Endodermal cell (in vitro differentiated cells): ENCODE measurements around the gene AGAP2. TPM values are rescaled to one million over a fixed set of nuclear protein-coding genes. Genes with fewer than 3 reads are reported as not detected.

ENCODE experiments used
- DNase-seq: peaks from one replicate; pipeline ENCODE4 v3.0.0-alpha.2; 2017
- H3K27ac ChIP-seq: 2 replicates; pipeline ENCODE4 v1.5.1; 2013; ENCODE audit warnings: mild to moderate bottlenecking, low read depth, low read length, moderate library complexity
- H3K27me3 ChIP-seq: 2 replicates; pipeline ENCODE4 v1.6.1; 2013; ENCODE audit warnings: mild to moderate bottlenecking, low read length, moderate library complexity; ENCODE audit not compliant: insufficient read depth, control insufficient read depth, poor library complexity, severe bottlenecking
- H3K36me3 ChIP-seq: 2 replicates; pipeline ENCODE4 v1.7.0; 2013; ENCODE audit warnings: mild to moderate bottlenecking, low read length, moderate library complexity; ENCODE audit not compliant: control insufficient read depth, insufficient read depth
- H3K4me1 ChIP-seq: one replicate; pipeline ENCODE4 v1.7.0; 2013; ENCODE audit warnings: low read length; ENCODE audit not compliant: control insufficient read depth, insufficient read depth
- H3K4me3 ChIP-seq: 2 replicates; pipeline ENCODE4 v1.5.1; 2013; ENCODE audit warnings: mild to moderate bottlenecking, low read length, moderate library complexity
- H3K9ac ChIP-seq: 2 replicates; pipeline ENCODE4 v1.6.1; 2013; ENCODE audit warnings: mild to moderate bottlenecking, low read length, moderate library complexity; ENCODE audit not compliant: poor library complexity, severe bottlenecking; ENCODE audit errors: extremely low read depth
- H3K9me3 ChIP-seq: 2 replicates; pipeline ENCODE4 v1.6.1; 2013; ENCODE audit warnings: mild to moderate bottlenecking, low read length, moderate library complexity; ENCODE audit not compliant: control insufficient read depth
- H3K27ac Mint-ChIP-seq: 2 replicates; pipeline ENCODE4 v1.8.0; 2020; ENCODE audit warnings: mixed read lengths
- H3K27me3 Mint-ChIP-seq: 2 replicates; pipeline ENCODE4 v1.8.0; 2021; ENCODE audit warnings: mild to moderate bottlenecking, mixed read lengths; ENCODE audit not compliant: insufficient read depth
- H3K36me3 Mint-ChIP-seq: 2 replicates; pipeline ENCODE4 v1.8.0; 2020; ENCODE audit warnings: low read depth, mixed read lengths
- H3K4me1 Mint-ChIP-seq: 2 replicates; pipeline ENCODE4 v1.8.0; 2020; ENCODE audit warnings: mixed read lengths
- H3K4me3 Mint-ChIP-seq: 2 replicates; pipeline ENCODE4 v1.8.0; 2020; ENCODE audit warnings: mild to moderate bottlenecking, moderate library complexity, mixed read lengths
- H3K9me3 Mint-ChIP-seq: 2 replicates; pipeline ENCODE4 v1.8.0; 2020; ENCODE audit warnings: mild to moderate bottlenecking, mixed read lengths
- CTCF ChIP-seq: fragments of 200-600 bp; sonication (generic); conservative IDR thresholded peaks from 2 replicates; pipeline ENCODE4 v1.5.0; 2021; ENCODE audit warnings: antibody characterized with exemption, mild to moderate bottlenecking
- WGBS, 2 experiments: methylation state at CpG; one replicate each; pipeline versions ENCODE4 v1.1.5 to v1.1.7; 2013; ENCODE audit warnings: missing lambda C conversion rate in 2 of 2, mixed read lengths in 1 of 2; ENCODE audit not compliant: insufficient coverage in 1 of 2, insufficient read length in 1 of 2; 5-methylcytosine and 5-hydroxymethylcytosine counted together
- total RNA-seq, 2 donors: library from RNA; stranded (reverse); fragmentation: NEBNext Ultra II Directional in 1 of 2; extraction: Animal tissue kit (Norgen Biotek cat#: 25700) in 1 of 2; gene quantifications; 2 replicates in 1 of 2; 3 replicates in 1 of 2; pipeline ENCODE4 v1.2.1, GENCODE V29; 2021

The AGAP2 gene
- total RNA-seq, 2 donors from 2014 or later, result 0.44 TPM; not detected in 1

GRCh38 chr12:57754411-57755193 is 16.1 kb upstream of the AGAP2 start, which contains the start of gene MARCHF9:
Gene MARCHF9, plus strand, starts transcription at chr12:57755103. Its CDS starts 426 bp downstream, at chr12:57755529.
- WGBS, 2 experiments, result 0 to 1% methylated on average over 3 to 25 of the region's 41 CpGs
- H3K9me3 ChIP-seq, result no peaks in the 10 kb centered on the region
- Mint-ChIP-seq H3K27me3 (peaks cover 54% of the 10 kb centered on the region), H3K4me1 (peaks cover 37% of the 10 kb centered on the region), H3K27ac (peak within 1 kb of the TSS; percentile 42), H3K4me3 (peak within 1 kb of the TSS; percentile 73), H3K9me3 (no peaks in the 10 kb centered on the region), H3K36me3 (peaks cover 29% of the 10 kb centered on the region)
- peak within 1 kb of the TSS; percentile 86 for H3K4me3 ChIP-seq
- no peak within 1 kb of the TSS for H3K27ac ChIP-seq
- H3K36me3 ChIP-seq, result peaks cover 21% of the 10 kb centered on the region
- H3K4me1 ChIP-seq, result peaks cover 5% of the 10 kb centered on the region
- TF ChIP-seq CTCF, result no peak
- no peak within 1 kb of the TSS for H3K9ac ChIP-seq
- H3K27me3 ChIP-seq, result peaks cover 43% of the 10 kb centered on the region
- DNase-seq, result peak; percentile 90

GRCh38 chr12:57753756-57754337 is 15.3 kb upstream of the AGAP2 start:
- Histone ChIP-seq H3K27ac (no peak overlapping the region), H3K9ac (no peak overlapping the region), H3K9me3 (no peaks in the 10 kb centered on the region), H3K4me1 (peaks cover 5% of the 10 kb centered on the region), H3K4me3 (peak overlapping the region; percentile 86), H3K36me3 (peaks cover 29% of the 10 kb centered on the region), H3K27me3 (peaks cover 43% of the 10 kb centered on the region)
- TF ChIP-seq CTCF, result no peak
- WGBS, 2 experiments, result 24 to 29% methylated on average over 1 of the region's 1 CpG
- peak overlapping the region; percentile 73 for H3K4me3 Mint-ChIP-seq
- no peak for DNase-seq
- peaks cover 34% of the 10 kb centered on the region for H3K36me3 Mint-ChIP-seq
- peaks cover 37% of the 10 kb centered on the region for H3K4me1 Mint-ChIP-seq
- H3K27ac Mint-ChIP-seq, result peak overlapping the region; percentile 42
- no peaks in the 10 kb centered on the region for H3K9me3 Mint-ChIP-seq
- peaks cover 49% of the 10 kb centered on the region for H3K27me3 Mint-ChIP-seq

- no peaks in the 10 kb centered on the region for H3K9me3 ChIP-seq
- peaks cover 39% of the 10 kb centered on the region for H3K36me3 Mint-ChIP-seq
- no peak overlapping the region for H3K9ac ChIP-seq
- TF ChIP-seq CTCF, result no peak
- H3K27me3 Mint-ChIP-seq, result peaks cover 36% of the 10 kb centered on the region
- H3K4me3 ChIP-seq, result peak overlapping the region; percentile 76
- DNase-seq, result no peak
- H3K4me1 ChIP-seq, result peaks cover 5% of the 10 kb centered on the region
- 1 to 17% methylated on average over 1 to 4 of the region's 5 CpGs for WGBS, 2 experiments
- H3K4me3 Mint-ChIP-seq, result peak overlapping the region; percentile 96
- no peak overlapping the region for H3K27ac ChIP-seq
- H3K36me3 ChIP-seq, result peaks cover 37% of the 10 kb centered on the region
- H3K9me3 Mint-ChIP-seq, result no peaks in the 10 kb centered on the region
- peaks cover 37% of the 10 kb centered on the region for H3K4me1 Mint-ChIP-seq
- peak overlapping the region; percentile 46 for H3K27ac Mint-ChIP-seq
- peaks cover 33% of the 10 kb centered on the region for H3K27me3 ChIP-seq
Observed at GRCh38 chr12:57752668-57753000, 14.1 kb upstream of the AGAP2 start.
